SK-N-SH (cell line): ENCODE measurements around the gene CTNNA3. TPM values are rescaled to one million over a fixed set of nuclear protein-coding genes. Genes with fewer than 3 reads are reported as not detected.

Experiments used
- CTCF ChIA-PET: fragments of 300-600, 350-600 bp; formaldehyde crosslinking; extraction: SDS; loops from one replicate; lab custom pipeline; 2021; lab: Yijun Ruan, JAX
- POLR2A ChIA-PET: fragments of 350-600 bp; sonication (Branson Sonifier 250); formaldehyde crosslinking; extraction: SDS; loops from one replicate; lab custom pipeline; 2020; ENCODE audit warnings: antibody characterized with exemption, inconsistent platforms; lab: Yijun Ruan, JAX
- DNase-seq: peaks from one replicate; pipeline ENCODE4 v3.0.0; 2012
- H2AFZ ChIP-seq: fragments of 200-600 bp; sonication (generic); 2 replicates; pipeline ENCODE4 v1.8.1; 2016; ENCODE audit warnings: antibody characterized with exemption, mild to moderate bottlenecking, low read depth
- H3F3A ChIP-seq: fragments of 200-600 bp; sonication (generic); replicated peaks from 2 replicates; pipeline ENCODE3; 2016; ENCODE audit warnings: antibody characterized with exemption, mild to moderate bottlenecking; ENCODE audit not compliant: insufficient read depth
- H3K27ac ChIP-seq, 2 experiments: fragments of 200-500 bp in 1 of 2; fragments of 200-600 bp in 1 of 2; sonication (Bioruptor generic) in 1 of 2; sonication (generic), shearing (Covaris generic) in 1 of 2; 2 replicates each; pipeline versions ENCODE4 v1.5.1 to v1.6.1; 2014 to 2016; ENCODE audit warnings: low read depth in 2 of 2, inconsistent platforms in 1 of 2, low read length in 1 of 2, mild to moderate bottlenecking in 1 of 2, mixed read lengths in 1 of 2
- H3K27me3 ChIP-seq: fragments of 200-600 bp; sonication (generic), shearing (Covaris generic); 2 replicates; pipeline ENCODE4 v1.6.1; 2016; ENCODE audit warnings: mixed run types; ENCODE audit not compliant: insufficient read depth
- H3K36me3 ChIP-seq, 2 experiments: fragments of 200-500 bp in 1 of 2; fragments of 200-600 bp in 1 of 2; sonication (Bioruptor generic) in 1 of 2; sonication (generic) in 1 of 2; replicated peaks in 1 of 2; 2 replicates each; pipeline versions ENCODE3 to v1.5.1; 2014 to 2016; ENCODE audit warnings: low read length in 1 of 2, mild to moderate bottlenecking in 1 of 2; ENCODE audit not compliant: insufficient read depth in 2 of 2, control insufficient read depth in 1 of 2
- H3K4me1 ChIP-seq, 2 experiments: fragments of 200-500 bp in 1 of 2; fragments of 200-600 bp in 1 of 2; sonication (Bioruptor generic) in 1 of 2; sonication (generic), shearing (Covaris generic) in 1 of 2; 2 replicates each; pipeline versions ENCODE4 v1.5.1 to v1.6.1; 2014 to 2016; ENCODE audit warnings: low read depth in 1 of 2, low read length in 1 of 2, mixed run types in 1 of 2; ENCODE audit not compliant: insufficient read depth in 2 of 2, control insufficient read depth in 1 of 2
- H3K4me2 ChIP-seq: fragments of 200-600 bp; sonication (generic), shearing (Covaris generic); 2 replicates; pipeline ENCODE4 v1.6.1; 2017; ENCODE audit warnings: mixed run types
- H3K4me3 ChIP-seq, 2 experiments: fragments of 200-500 bp in 1 of 2; fragments of 200-600 bp in 1 of 2; sonication (Bioruptor generic) in 1 of 2; sonication (generic), shearing (Covaris generic) in 1 of 2; 2 replicates each; pipeline versions ENCODE4 v1.5.1 to v1.8.1; 2014 to 2016; ENCODE audit warnings: low read depth in 2 of 2, inconsistent platforms in 1 of 2, low read length in 1 of 2, mild to moderate bottlenecking in 1 of 2, mixed read lengths in 1 of 2, moderate library complexity in 1 of 2
- H3K79me2 ChIP-seq: fragments of 200-600 bp; sonication (generic); 2 replicates; pipeline ENCODE4 v1.8.1; 2017; ENCODE audit warnings: mild to moderate bottlenecking; ENCODE audit not compliant: insufficient read depth
- H3K9ac ChIP-seq: fragments of 200-600 bp; sonication (generic); 2 replicates; pipeline ENCODE4 v1.6.1; 2017; ENCODE audit warnings: mixed run types
- H3K9me2 ChIP-seq: fragments of 200-600 bp; sonication (generic); 2 replicates; pipeline ENCODE4 v1.6.1; 2017; ENCODE audit warnings: mixed run types
- H3K9me3 ChIP-seq: fragments of 200-600 bp; sonication (generic); 2 replicates; pipeline ENCODE4 v1.6.1; 2017; ENCODE audit warnings: mixed run types, mild to moderate bottlenecking, moderate library complexity
- H4K20me1 ChIP-seq: fragments of 200-600 bp; sonication (generic); 2 replicates; pipeline ENCODE4 v1.6.1; 2017; ENCODE audit warnings: mild to moderate bottlenecking, mixed run types; ENCODE audit not compliant: insufficient read depth
- CHD2 ChIP-seq: fragments of 150-350 bp; IDR thresholded peaks from 2 replicates; pipeline ENCODE4 v1.6.1; 2018; ENCODE audit warnings: low read length; ENCODE audit not compliant: partially characterized antibody
- CTCF ChIP-seq: fragments of 200-600 bp; sonication (generic); IDR thresholded peaks from 2 replicates; pipeline ENCODE4 v1.6.1; 2017; ENCODE audit warnings: antibody characterized with exemption, mild to moderate bottlenecking, moderate library complexity
- ELF1 ChIP-seq: IDR thresholded peaks from 2 replicates; pipeline ENCODE4 v1.4.0; 2012
- EZH2phosphoT487 ChIP-seq: fragments of 200-600 bp; sonication (generic); IDR thresholded peaks from 2 replicates; pipeline ENCODE4 v1.6.1; 2017; ENCODE audit warnings: low read depth, mixed run types, mild to moderate bottlenecking, antibody characterized with exemption, moderate library complexity, borderline replicate concordance
- FOSL2 ChIP-seq: IDR thresholded peaks from 2 replicates; pipeline ENCODE4 v1.4.0; 2012; ENCODE audit warnings: low read depth, mild to moderate bottlenecking, moderate library complexity, borderline replicate concordance
- FOXJ3 ChIP-seq: sonication (generic); formaldehyde crosslinking; IDR thresholded peaks from 2 replicates; pipeline ENCODE4 v1.5.1; 2020; ENCODE audit warnings: mild to moderate bottlenecking, missing genetic modification reagents
- GABPA ChIP-seq: IDR thresholded peaks from 2 replicates; pipeline ENCODE4 v1.4.0; 2012; ENCODE audit warnings: low read depth, mild to moderate bottlenecking
- MAX ChIP-seq: IDR thresholded peaks from 2 replicates; pipeline ENCODE4 v1.4.0; 2012; ENCODE audit warnings: low read depth
- MEF2A ChIP-seq: IDR thresholded peaks from 2 replicates; pipeline ENCODE4 v1.4.0; 2012; ENCODE audit warnings: low read depth, borderline replicate concordance
- PBX3 ChIP-seq: IDR thresholded peaks from 2 replicates; pipeline ENCODE4; 2012
- REST ChIP-seq: IDR thresholded peaks from 2 replicates; pipeline ENCODE4 v1.6.1; 2012; ENCODE audit warnings: mild to moderate bottlenecking, low read depth, low read length, moderate library complexity
- RFX5 ChIP-seq: IDR thresholded peaks from 2 replicates; pipeline ENCODE4 v1.6.1; 2012; ENCODE audit warnings: mild to moderate bottlenecking, improper control_type of control experiment, low read length
- TAF1 ChIP-seq: IDR thresholded peaks from 2 replicates; pipeline ENCODE4 v1.6.1; 2012; ENCODE audit warnings: low read depth, mild to moderate bottlenecking, low read length, moderate library complexity, borderline replicate concordance
- TCF12 ChIP-seq: IDR thresholded peaks from 2 replicates; pipeline ENCODE4 v1.4.0; 2012
- USF2 ChIP-seq: fragments of 150-350 bp; IDR thresholded peaks from 2 replicates; pipeline ENCODE4 v1.6.1; 2017; ENCODE audit warnings: antibody characterized with exemption, low read length, low read depth, borderline replicate concordance
- WGBS: methylation state at CpG from one replicate; pipeline ENCODE4 v1.1.6; 2017; ENCODE audit warnings: low lambda C conversion rate; 5-methylcytosine and 5-hydroxymethylcytosine counted together
- polyA plus RNA-seq, 3 experiments: library from polyadenylated mRNA; depleted of rRNA; stranded (reverse); fragments of >200 nt; gene quantifications; 2 replicates each; pipeline ENCODE4 v1.2.3, GENCODE V29; 2012

The CTNNA3 gene
- polyA plus RNA-seq, 1 of the 3 experiments (the other 2 are of a cell fraction): not detected

GRCh38 chr10:66277481-66277880, 1418.5 kb downstream of the CTNNA3 start:
- no peak for DNase-seq
- H3K27ac ChIP-seq: no peak overlapping the region
- H3K36me3 ChIP-seq: no peaks in the 10 kb centered on the region
- no peaks in the 10 kb centered on the region for H3K4me1 ChIP-seq
- no peak overlapping the region for H3K9ac ChIP-seq
- H3F3A ChIP-seq: no peaks in the 10 kb centered on the region
- no peaks in the 10 kb centered on the region for H4K20me1 ChIP-seq
- no peaks in the 10 kb centered on the region for H3K79me2 ChIP-seq
- H3K9me3 ChIP-seq: no peaks in the 10 kb centered on the region
- ChIA-PET POLR2A (no interaction called here), CTCF (interaction anchor here (1.3 kb wide), 1 partner anchor 23 kb away, joined by 4 read pairs; no protein-coding TSS in a partner anchor)
- H3K27me3 ChIP-seq: no peaks in the 10 kb centered on the region
- no peak overlapping the region for H3K4me2 ChIP-seq
- WGBS: 10% methylated on average over 4 of the region's 4 CpGs
- H3K9me2 ChIP-seq: no peaks in the 10 kb centered on the region
- H3K4me3 ChIP-seq: no peak overlapping the region
- peak; percentile 40 for TF ChIP-seq CTCF
- no peak for TF ChIP-seq GABPA
- no peak for TF ChIP-seq MEF2A
- no peak for TF ChIP-seq RFX5
- no peak for TF ChIP-seq MAX
- no peak for TF ChIP-seq PBX3
- no peak overlapping the region for H2AFZ ChIP-seq

GRCh38 chr10:66273966-66274519, 1422.0 kb downstream of the CTNNA3 start:
- 4% methylated on average over 3 of the region's 3 CpGs for WGBS
- TF ChIP-seq REST (no peak), FOXJ3 (CRISPR knock-in tag) (no peak), TCF12 (no peak), MEF2A (no peak), CHD2 (no peak), FOSL2 (no peak), ELF1 (no peak), USF2 (no peak), EZH2phosphoT487 (no peak), TAF1 (no peak), GABPA (no peak)
- H3F3A ChIP-seq: no peaks in the 10 kb centered on the region
- H3K4me1 ChIP-seq: no peaks in the 10 kb centered on the region
- no peak for DNase-seq
- H3K9me3 ChIP-seq: no peaks in the 10 kb centered on the region
- no peak overlapping the region for H3K4me2 ChIP-seq
- no peak overlapping the region for H3K27ac ChIP-seq
- H3K79me2 ChIP-seq: no peaks in the 10 kb centered on the region
- ChIA-PET POLR2A (no interaction called here), CTCF (interaction anchor here (1.5 kb wide), 1 partner anchor 33 kb away, joined by 3 read pairs; no protein-coding TSS in a partner anchor)
- H2AFZ ChIP-seq: no peak overlapping the region
- no peaks in the 10 kb centered on the region for H4K20me1 ChIP-seq
- H3K9ac ChIP-seq: no peak overlapping the region
- no peaks in the 10 kb centered on the region for H3K27me3 ChIP-seq
- no peaks in the 10 kb centered on the region for H3K9me2 ChIP-seq
- no peak overlapping the region for H3K4me3 ChIP-seq
- no peaks in the 10 kb centered on the region for H3K36me3 ChIP-seq
